ENCODE data around the gene CLDN6. TPM values are rescaled to one million over a fixed set of nuclear protein-coding genes. Genes with fewer than 3 reads are reported as not detected.

Gene CLDN6
- polyA plus RNA-seq, 10 donors: 0.16 to 6.3 (median 0.31) TPM; not detected in 1

DNA sequence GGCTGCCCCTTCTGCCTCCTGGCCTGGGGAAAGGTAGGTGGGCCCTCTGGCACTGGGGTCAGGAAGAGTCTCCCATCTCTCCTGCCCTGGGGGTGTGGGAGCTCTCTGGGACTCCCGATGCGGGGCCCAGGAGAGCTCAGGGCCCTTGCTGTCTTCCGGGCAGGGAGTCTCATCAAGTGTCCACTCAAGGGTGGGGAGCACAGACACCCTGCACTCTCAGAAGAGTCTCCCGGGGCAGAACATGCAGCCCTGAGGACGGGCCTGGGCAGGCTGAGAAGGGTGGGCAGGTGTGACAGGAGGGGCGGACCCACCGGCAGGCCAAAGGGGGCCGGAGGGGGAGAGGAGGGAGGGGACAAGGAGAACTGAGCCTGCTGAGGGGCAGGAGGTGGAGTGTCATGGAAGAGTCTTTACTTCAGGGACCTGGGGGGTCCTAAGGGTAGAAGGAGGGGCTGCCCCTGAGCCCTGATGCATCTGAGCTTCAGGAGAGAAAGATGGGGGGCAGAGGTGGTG is 29.3 kb downstream of the CLDN6 start:
- no peak for DNase-seq

DNA sequence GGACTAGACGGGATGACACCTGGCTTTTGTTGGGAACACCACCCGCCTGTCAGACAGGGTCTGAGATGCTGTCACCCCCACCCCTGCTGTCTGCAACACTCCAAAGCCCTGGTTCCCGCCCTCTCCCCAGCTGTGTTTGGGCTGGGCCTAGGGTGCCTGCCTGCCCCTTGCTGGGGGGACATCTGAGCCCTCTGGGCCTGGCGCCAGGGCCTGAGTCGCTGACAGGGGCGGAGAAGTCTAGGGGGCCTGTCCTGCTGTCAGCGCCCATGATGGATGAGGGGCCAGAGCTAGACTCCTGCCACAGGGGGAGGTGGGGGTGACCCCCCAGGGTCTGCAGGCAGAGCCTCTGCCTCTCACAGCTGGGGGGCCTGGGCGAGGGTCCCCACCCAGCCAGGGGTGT is 30.1 kb downstream of the CLDN6 start:
- peak; percentile 57 to 80 (median 61) for DNase-seq

DNA sequence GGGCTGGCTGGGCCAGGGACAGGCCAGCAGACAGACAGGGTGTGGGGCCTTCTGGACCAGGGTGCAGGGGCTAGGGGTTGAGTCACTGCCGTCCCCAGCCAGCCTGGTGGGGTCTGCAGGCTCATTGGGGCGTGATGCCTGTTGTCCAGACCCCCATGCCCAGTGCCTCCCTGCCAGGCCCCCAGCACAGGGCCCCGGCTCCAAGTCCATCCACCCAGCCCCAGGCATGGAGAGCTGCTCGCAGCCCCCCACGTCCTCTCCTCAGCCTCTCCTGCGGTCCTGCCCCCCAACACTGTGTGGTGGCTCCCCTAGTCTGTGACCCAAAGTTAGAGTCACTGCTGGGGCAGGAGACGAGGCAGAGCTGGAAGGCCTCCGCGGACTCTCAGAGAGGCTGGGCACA is 30.7 kb downstream of the CLDN6 start:
- DNase-seq: no peak

- DNase-seq: no peak
These were observed 31.3 kb downstream of the CLDN6 start for GRCh38 chr16:2986623-2987188.

GRCh38 chr16:2985893-2986355 is 32.1 kb downstream of the CLDN6 start:
- no peak for DNase-seq

DNA sequence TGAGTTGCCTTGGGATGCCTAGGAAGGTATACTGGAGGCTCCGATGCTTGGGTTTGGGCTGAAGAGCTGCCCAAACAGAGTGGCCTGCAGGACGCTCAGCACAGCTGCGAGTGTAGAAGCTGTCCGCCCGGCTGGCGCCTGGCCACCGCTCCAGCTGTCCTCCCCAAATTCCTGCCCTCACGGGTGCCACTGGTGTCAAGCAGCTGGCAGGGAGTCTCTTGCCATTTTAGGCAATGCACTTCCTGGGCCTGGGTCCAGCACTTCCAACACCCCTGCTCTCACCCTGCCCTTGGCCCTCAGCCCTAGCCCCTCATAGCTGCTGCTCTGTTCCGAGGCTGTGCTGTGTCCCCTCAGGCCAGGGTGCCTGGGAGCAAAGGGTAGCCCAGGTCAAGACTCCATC is 32.5 kb downstream of the CLDN6 start:
- DNase-seq: peak; percentile 76 to 84 (median 79)

DNA sequence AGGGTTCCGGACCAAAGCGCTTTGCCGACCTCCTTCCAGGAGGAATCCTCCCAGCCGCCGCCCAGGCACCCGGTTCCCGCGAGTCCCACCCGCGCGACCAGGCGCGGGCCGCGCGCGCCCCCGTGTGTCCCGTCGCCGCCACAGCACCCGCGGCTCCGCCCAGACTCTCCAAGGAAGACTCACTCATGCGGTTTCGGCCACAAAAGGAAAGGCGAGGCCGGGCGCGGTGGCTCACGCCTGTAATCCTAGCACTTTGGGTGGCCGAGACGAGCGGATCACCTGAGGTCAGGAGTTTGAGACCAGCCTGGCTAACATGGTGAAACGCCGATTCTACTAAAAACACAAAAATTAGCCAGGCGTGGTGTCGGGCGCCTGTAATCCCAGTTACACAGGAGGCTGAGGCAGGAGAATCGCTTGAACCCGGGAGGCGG is 34.3 kb downstream of the CLDN6 start:
- DNase-seq: peak; percentile 71 to 89 (median 79)

DNA sequence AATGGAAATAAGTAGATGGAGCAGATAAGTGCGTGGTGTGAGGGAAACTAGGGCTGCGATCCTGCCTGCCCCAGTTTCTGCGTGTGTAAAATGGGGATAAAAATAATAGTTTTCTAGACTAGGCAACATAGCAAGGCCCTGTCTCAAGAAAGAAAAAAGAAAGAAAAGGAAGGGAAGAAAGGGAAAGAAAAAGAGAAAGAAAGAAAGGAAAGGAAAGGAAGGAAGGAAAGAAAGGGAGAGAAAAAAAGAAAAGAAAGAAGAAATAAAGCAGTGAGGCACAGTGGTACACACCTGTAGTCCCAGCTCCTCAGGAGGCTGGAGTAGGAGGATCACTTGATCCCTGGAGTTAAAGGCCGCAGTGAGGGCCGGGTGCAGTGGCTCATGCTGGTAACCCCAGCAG is 35.6 kb downstream of the CLDN6 start:
- no peak for DNase-seq

- DNase-seq: no peak
These were observed 36.1 kb downstream of the CLDN6 start for GRCh38 chr16:2981899-2982250.

- DNase-seq: no peak
These were observed 36.6 kb downstream of the CLDN6 start for GRCh38 chr16:2981177-2981898.

GRCh38 chr16:2980227-2981176 is 37.5 kb downstream of the CLDN6 start, which contains the start of gene PKMYT1:
Gene PKMYT1 (minus strand): TSS chr16:2980446. CDS start chr16:2979657, 789 bp downstream.
- DNase-seq: peak; percentile 90 to 97 (median 95)

DNA sequence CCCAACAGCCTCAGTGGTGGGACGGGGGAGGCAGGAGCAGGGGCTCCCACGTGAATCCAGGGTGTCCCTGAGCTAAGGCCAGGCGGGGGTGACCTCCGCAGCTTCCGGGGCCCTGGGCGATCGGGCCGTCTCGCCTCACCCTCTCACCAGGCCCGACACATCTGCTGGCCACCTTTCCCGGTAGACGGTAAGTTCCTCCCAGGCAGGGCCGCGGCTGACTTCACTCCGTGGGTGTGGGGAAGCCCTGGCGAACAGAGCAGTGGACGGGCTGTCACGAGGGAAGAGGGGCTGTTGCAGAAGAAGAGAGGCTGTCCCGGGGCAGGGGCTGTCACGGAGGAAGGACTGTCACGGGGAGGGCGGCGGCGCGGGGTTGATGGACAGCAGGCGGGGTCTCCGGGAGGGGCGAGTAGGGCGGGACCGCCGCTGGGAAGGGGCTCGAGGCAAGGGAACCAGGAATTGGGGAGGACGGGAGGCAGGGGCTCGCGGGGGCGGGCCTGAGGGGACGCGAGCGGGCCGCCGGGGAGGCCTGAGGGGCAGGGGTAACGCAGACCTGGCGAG is 38.2 kb downstream of the CLDN6 start:
- DNase-seq: no peak

DNA sequence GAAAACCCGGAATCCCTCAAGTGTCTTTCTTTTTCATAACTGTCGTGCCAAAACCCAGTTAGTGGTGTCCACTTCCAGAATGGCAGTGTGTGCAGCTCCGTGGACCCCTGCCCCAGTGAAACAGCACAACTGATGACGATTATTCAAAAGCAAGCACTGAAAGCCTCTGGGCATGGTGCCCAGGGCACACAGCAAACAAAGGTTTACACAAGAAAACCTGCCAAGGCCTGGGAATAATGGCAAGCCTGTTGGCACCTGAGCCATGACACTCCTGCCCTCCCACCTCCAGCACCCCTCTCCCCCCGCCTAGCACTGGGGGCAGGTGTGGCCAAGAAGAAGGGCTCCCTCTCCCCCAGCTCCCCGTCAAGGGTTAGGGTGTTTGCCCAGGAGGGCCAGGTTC is 40.5 kb downstream of the CLDN6 start:
- no peak for DNase-seq

- no peak for DNase-seq
These were observed 41.3 kb downstream of the CLDN6 start for GRCh38 chr16:2976673-2977072.

GRCh38 chr16:2976201-2976600 is 41.8 kb downstream of the CLDN6 start:
- no peak for DNase-seq

DNA sequence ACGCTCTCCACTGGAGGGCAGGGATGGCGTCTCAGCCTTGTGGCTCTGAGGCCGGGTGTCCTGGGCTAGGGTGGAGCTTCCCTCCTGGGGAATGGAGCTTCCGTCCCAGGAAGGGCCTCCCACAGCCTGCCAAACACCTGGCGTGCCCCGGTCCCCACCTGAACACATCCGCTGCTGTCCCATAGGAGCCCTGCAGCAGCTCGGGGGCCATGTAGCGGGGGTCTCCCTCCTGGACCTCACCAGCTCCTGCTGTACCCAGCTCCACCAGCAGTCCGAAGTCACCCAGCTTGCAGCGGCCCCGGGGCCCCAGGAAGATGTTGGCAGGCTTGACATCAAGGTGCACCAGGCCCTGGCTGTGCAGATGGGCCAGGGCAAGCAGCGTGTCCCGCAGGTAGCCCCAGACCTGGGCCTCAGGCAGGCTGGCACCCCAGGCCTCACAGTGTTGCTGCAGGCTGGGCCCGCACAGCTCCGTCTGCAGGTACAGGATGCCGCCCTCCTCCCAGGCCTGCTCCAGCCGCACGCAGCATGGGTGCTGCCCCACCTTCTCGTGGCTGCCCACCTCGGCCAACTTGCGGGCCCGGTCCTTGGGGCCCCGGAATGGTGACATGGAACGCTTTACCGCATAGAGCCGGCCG is 42.7 kb downstream of the CLDN6 start:
- no peak for DNase-seq

GRCh38 chr16:2974319-2975056 is 43.5 kb downstream of the CLDN6 start:
- DNase-seq: no peak

DNA sequence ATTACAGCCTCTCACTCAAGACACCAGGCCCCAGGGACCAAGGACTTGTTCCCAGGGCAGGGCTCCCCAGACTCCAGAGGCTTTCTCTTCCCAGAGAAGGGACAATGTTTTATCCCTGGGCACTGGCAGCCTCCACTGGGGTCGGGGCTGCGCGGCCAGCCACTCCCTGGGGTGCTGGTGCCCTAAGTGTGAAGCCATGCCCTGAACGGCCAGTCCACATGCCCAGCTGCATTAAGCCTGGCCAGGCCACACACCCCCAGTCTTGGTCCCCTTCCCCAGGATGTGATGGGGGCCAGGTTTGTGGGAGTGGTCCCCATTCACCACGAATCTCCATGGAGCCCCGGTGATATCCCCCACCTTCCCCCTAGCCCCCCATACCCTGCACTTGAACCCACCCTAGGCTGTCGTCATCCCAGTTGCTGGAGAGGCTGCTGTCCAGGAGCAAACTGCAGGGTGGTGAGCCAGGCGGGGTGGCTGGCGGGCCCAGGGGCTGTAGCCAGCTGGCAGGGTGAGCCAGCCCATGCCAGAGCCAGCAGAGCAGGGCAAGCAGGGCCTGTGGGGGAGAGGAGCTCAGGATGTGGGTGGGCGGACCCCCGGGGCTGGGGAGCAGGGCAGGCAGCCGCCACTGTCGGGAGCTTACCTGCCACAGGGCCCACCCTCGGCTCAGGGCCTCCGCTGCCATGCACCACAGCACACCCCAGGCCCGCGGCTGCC is 44.2 kb downstream of the CLDN6 start:
- DNase-seq: no peak

GRCh38 chr16:2973093-2973492 is 44.9 kb downstream of the CLDN6 start:
- no peak for DNase-seq
